ENCODE measurements around the gene PITHD1. TPM values are rescaled to one million over a fixed set of nuclear protein-coding genes. Genes with fewer than 3 reads are reported as not detected.

Gene PITHD1
- total RNA-seq, 4 donors from 2014 or later = 43.6 to 66.6 (median 56.0) TPM

- no peak for TF ChIP-seq CTCF (IDR thresholded peaks at IDR 0.05)
- TF ChIP-seq POLR2A (IDR thresholded peaks at IDR 0.05; ENCODE audit: low read depth) = no peak
- no peak for TF ChIP-seq POLR2AphosphoS5 (IDR thresholded peaks at IDR 0.05)
- no peak for TF ChIP-seq EP300 (IDR thresholded peaks at IDR 0.05)
- intact Hi-C loops (cut with DNase I) = loop anchor here (5.0 kb wide), 1 partner anchor 53 kb away; the partner anchor contains the start of gene FUCA1
- DNase-seq (ENCODE audit: extremely low spot score) = no peak
These were observed 35.8 kb downstream of the PITHD1 start for GRCh38 chr1:23814016-23814415.

GRCh38 chr1:23816361-23816760 is 38.1 kb downstream of the PITHD1 start:
- Histone ChIP-seq H3K27ac (replicated peaks in 1 of 4) (no peak overlapping the region), H3K4me3 (no peak overlapping the region), H3K27me3 (no peaks in the 10 kb centered on the region), H3K9me3 (no peaks in the 10 kb centered on the region), H3K4me1 (no peaks in the 10 kb centered on the region), H3K36me3 (peaks cover 36 to 88% (median 83%) of the 10 kb centered on the region in 4 donors)
- TF ChIP-seq EP300 (IDR thresholded peaks at IDR 0.05) (no peak), POLR2A (IDR thresholded peaks at IDR 0.05; ENCODE audit: low read depth) (no peak), CTCF (IDR thresholded peaks at IDR 0.05) (no peak), POLR2AphosphoS5 (IDR thresholded peaks at IDR 0.05) (no peak)
- 92% methylated on average over 3 of the region's 3 CpGs for WGBS
- intact Hi-C loops (cut with DNase I) = no loop called here
- DNase-seq (ENCODE audit: extremely low spot score) = no peak

More at GRCh38 chr1:23814016-23814415, 35.8 kb downstream of the PITHD1 start:
- H3K4me1 ChIP-seq = peaks cover 0 to 6% (median 3%) of the 10 kb centered on the region in 4 donors
- H3K36me3 ChIP-seq = peaks cover 36 to 78% (median 71%) of the 10 kb centered on the region in 4 donors
- no peaks in the 10 kb centered on the region for H3K27me3 ChIP-seq
- 95% methylated on average over 4 of the region's 4 CpGs for WGBS
- no peak overlapping the region for H3K27ac ChIP-seq (replicated peaks in 1 of 4)
- no peak overlapping the region for H3K4me3 ChIP-seq
- H3K9me3 ChIP-seq = no peaks in the 10 kb centered on the region

GRCh38 chr1:23816906-23817305 is 38.7 kb downstream of the PITHD1 start:
- intact Hi-C loops (cut with DNase I) = no loop called here
- DNase-seq (ENCODE audit: extremely low spot score) = no peak
- Histone ChIP-seq H3K9me3 (no peaks in the 10 kb centered on the region), H3K4me1 (no peaks in the 10 kb centered on the region), H3K27ac (replicated peaks in 1 of 4) (no peak overlapping the region), H3K4me3 (no peak overlapping the region), H3K27me3 (no peaks in the 10 kb centered on the region), H3K36me3 (peaks cover 36 to 82% (median 80%) of the 10 kb centered on the region in 4 donors)
- TF ChIP-seq POLR2AphosphoS5 (IDR thresholded peaks at IDR 0.05) = no peak
- TF ChIP-seq CTCF (IDR thresholded peaks at IDR 0.05) = no peak
- TF ChIP-seq POLR2A (IDR thresholded peaks at IDR 0.05; ENCODE audit: low read depth) = no peak
- no peak for TF ChIP-seq EP300 (IDR thresholded peaks at IDR 0.05)

- no peaks in the 10 kb centered on the region for H3K27me3 ChIP-seq
- TF ChIP-seq EP300 (IDR thresholded peaks at IDR 0.05) = no peak
- no peak overlapping the region for H3K4me3 ChIP-seq
- no peaks in the 10 kb centered on the region for H3K9me3 ChIP-seq
- 82% methylated on average over 3 of the region's 3 CpGs for WGBS
- no peak overlapping the region for H3K27ac ChIP-seq (replicated peaks in 1 of 4)
- H3K4me1 ChIP-seq = peaks cover 0 to 3% (median 0%) of the 10 kb centered on the region in 4 donors
- DNase-seq (ENCODE audit: extremely low spot score) = no peak
- intact Hi-C loops (cut with DNase I) = no loop called here
- peaks cover 36 to 75% (median 73%) of the 10 kb centered on the region in 4 donors for H3K36me3 ChIP-seq
These were observed 39.4 kb downstream of the PITHD1 start for GRCh38 chr1:23817633-23818032.

GRCh38 chr1:23823767-23824166 is 45.5 kb downstream of the PITHD1 start:
- Histone ChIP-seq H3K4me1 (peaks cover 9 to 31% (median 13%) of the 10 kb centered on the region in 4 donors), H3K27me3 (no peaks in the 10 kb centered on the region), H3K27ac (replicated peaks in 1 of 4) (no peak overlapping the region), H3K4me3 (no peak overlapping the region), H3K9me3 (no peaks in the 10 kb centered on the region), H3K36me3 (peaks cover 0 to 16% (median 13%) of the 10 kb centered on the region in 4 donors)
- no peak for DNase-seq (ENCODE audit: extremely low spot score)
- intact Hi-C loops (cut with DNase I) = no loop called here
- 71% methylated on average over 7 of the region's 7 CpGs for WGBS
- TF ChIP-seq POLR2A (IDR thresholded peaks at IDR 0.05; ENCODE audit: low read depth) = no peak
- TF ChIP-seq EP300 (IDR thresholded peaks at IDR 0.05) = no peak
- no peak for TF ChIP-seq POLR2AphosphoS5 (IDR thresholded peaks at IDR 0.05)
- TF ChIP-seq CTCF (IDR thresholded peaks at IDR 0.05) = no peak

Measured in esophagus muscularis mucosa (tissue), 4 donors.